GM10248 (cell line): ENCODE measurements around the gene CCDC40.

ENCODE experiments used
- CTCF ChIA-PET: fragments of 300-600 bp; sonication (Branson Sonifier 250); formaldehyde crosslinking; extraction: SDS; loops from one replicate; lab custom pipeline; 2021; ENCODE audit warnings: antibody characterized with exemption; lab: Yijun Ruan, JAX
- POLR2A ChIA-PET: fragments of 350-650 bp; sonication (Branson Sonifier 250); formaldehyde crosslinking; extraction: SDS; loops from one replicate; lab custom pipeline; 2020; ENCODE audit warnings: antibody characterized with exemption; lab: Yijun Ruan, JAX
- DNase-seq: peaks from one replicate; pipeline ENCODE4 v3.0.0; 2012; ENCODE audit errors: extremely low spot score
- CTCF ChIP-seq: IDR thresholded peaks from 2 replicates; pipeline ENCODE4 v1.5.1; 2012; ENCODE audit warnings: mild to moderate bottlenecking, low read depth; ENCODE audit errors: extremely low read depth, missing control alignments, control extremely low read depth

The CCDC40 gene

GRCh38 chr17:80146121-80147034, 109.9 kb downstream of the CCDC40 start:
- ChIA-PET CTCF (interaction anchor here (1.0 to 1.7 kb wide), 3 partner anchors 45 to 138 kb away, joined by 3 to 7 read pairs (median 3); partner anchors contain the start of gene GAA), POLR2A (interaction anchor here (0.6 to 2.1 kb wide), 10 partner anchors 10 to 1371 kb away, joined by 3 to 16 read pairs (median 5); partner anchors contain the start of genes CEP131 and GAA)
- TF ChIP-seq CTCF, result no peak
- DNase-seq, result no peak

GRCh38 chr17:80147035-80147822, 110.8 kb downstream of the CCDC40 start, which contains the start of gene EIF4A3:
Gene EIF4A3 (minus strand): TSS chr17:80147128. CDS start chr17:80146961, 167 bp downstream.
- ChIA-PET POLR2A (no interaction called here), CTCF (interaction anchor here (1.1 to 2.1 kb wide), 3 partner anchors 12 to 49 kb away, joined by 3 to 7 read pairs (median 7); partner anchors contain the start of gene GAA)
- TF ChIP-seq CTCF, result peak; percentile 14
- peak; percentile 99 for DNase-seq
